K562 (cell line): Measurements from ENCODE around the gene TRMT112. TPM values are rescaled to one million over a fixed set of nuclear protein-coding genes. Genes with fewer than 3 reads are reported as not detected.

Source experiments
- PHTF2 ChIP-seq: fragments of 250-450 bp; sonication (Bioruptor Pico); IDR thresholded peaks from 2 replicates; pipeline ENCODE4 v1.5.0; 2021; ENCODE audit warnings: mild to moderate bottlenecking
- PREB ChIP-seq: sonication (generic); formaldehyde crosslinking; IDR thresholded peaks from 2 replicates; pipeline ENCODE4 v1.8.1; 2023; ENCODE audit warnings: mild to moderate bottlenecking, missing genetic modification reagents
- RFX1 ChIP-seq: fragments of 450-650 bp; IDR thresholded peaks from 2 replicates; pipeline ENCODE4 v1.6.1; 2016; ENCODE audit warnings: mild to moderate bottlenecking, moderate library complexity
- SREBF2 ChIP-seq: sonication (generic); formaldehyde crosslinking; IDR thresholded peaks from 2 replicates; pipeline ENCODE4 v1.4.0; 2020; ENCODE audit warnings: mild to moderate bottlenecking, missing genetic modification reagents
- TARDBP ChIP-seq: fragments of 450-650 bp; IDR thresholded peaks from 2 replicates; pipeline ENCODE4 v1.6.1; 2016
- ZNF780A ChIP-seq: fragments of 250-450 bp; sonication (Bioruptor Pico); IDR thresholded peaks from 2 replicates; pipeline ENCODE4 v1.5.0; 2021; ENCODE audit warnings: mild to moderate bottlenecking
- polyA plus RNA-seq, 8 experiments: library from polyadenylated mRNA; depleted of rRNA in 4 of 8; stranded (reverse) in 5 of 8; unstranded in 3 of 8; fragments of >200 nt; fragmentation: Nextera tagmentation in 2 of 8; fragmentation: Illumina TruSeq in 1 of 8; extraction: Ambion mirVana in 2 of 8; extraction: Trizol in 1 of 8; gene quantifications; 2 replicates each; pipeline versions ENCODE4 v1.2.1 to v1.2.3, GENCODE V29; 2011 to 2014; ENCODE audit warnings: inconsistent platforms in 1 of 8, missing spikeins in 1 of 8
- total RNA-seq, 7 experiments: library from RNA; depleted of rRNA in 6 of 7; stranded (reverse); fragments of >200 nt in 6 of 7; fragmentation: Illumina TruSeq in 2 of 7; extraction: Trizol in 2 of 7; gene quantifications; 2 replicates each; pipeline versions ENCODE4 v1.2.1 to v1.2.3, GENCODE V29; 2011 to 2021; ENCODE audit warnings: low replicate concordance in 1 of 7
- TF ChIP-seq, protein P1 (sequence below): fragments of 450-650 bp; IDR thresholded peaks from 2 replicates; pipeline ENCODE4 v1.6.1; 2016; ENCODE audit warnings: mild to moderate bottlenecking

The TRMT112 gene
- total and polyA plus RNA-seq, 9 of the 15 experiments (the other 6 are each of a cell fraction or from before 2014, with no cell fraction given), result 162 to 444 (median 300) TPM

DNA sequence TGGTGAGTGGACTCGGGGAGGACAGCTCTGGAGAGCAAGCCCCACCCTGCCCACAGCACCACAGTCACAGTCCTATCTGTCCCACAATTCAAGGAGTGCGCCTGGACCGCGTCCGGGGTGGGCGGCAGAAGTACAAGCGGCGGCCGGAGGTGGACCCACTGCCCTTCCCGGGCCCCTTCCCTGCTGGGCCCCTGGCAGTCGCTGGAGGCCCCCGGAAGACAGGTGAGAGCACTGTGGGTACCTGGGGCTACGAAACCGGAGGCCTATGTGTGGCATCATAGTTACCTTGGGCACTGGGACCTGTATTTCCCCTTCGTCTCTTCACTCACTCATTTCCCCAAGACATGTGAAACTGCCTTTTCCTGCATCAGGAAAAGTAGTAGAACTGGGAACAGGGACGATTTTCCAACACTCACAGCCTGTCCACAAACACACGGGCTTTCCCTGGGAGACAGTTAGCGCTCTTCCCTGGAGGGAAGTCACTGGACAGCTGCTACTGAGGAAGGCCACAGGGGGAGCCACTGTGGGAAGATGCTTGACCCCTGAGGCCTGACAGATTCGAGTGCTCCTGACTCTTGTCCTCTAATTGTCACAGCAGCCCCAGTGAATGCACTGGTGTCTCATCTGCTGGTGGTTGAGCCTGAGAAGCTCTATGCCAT lies 3.1 kb downstream of the TRMT112 start (continued):
- TF ChIP-seq, protein P1, sequence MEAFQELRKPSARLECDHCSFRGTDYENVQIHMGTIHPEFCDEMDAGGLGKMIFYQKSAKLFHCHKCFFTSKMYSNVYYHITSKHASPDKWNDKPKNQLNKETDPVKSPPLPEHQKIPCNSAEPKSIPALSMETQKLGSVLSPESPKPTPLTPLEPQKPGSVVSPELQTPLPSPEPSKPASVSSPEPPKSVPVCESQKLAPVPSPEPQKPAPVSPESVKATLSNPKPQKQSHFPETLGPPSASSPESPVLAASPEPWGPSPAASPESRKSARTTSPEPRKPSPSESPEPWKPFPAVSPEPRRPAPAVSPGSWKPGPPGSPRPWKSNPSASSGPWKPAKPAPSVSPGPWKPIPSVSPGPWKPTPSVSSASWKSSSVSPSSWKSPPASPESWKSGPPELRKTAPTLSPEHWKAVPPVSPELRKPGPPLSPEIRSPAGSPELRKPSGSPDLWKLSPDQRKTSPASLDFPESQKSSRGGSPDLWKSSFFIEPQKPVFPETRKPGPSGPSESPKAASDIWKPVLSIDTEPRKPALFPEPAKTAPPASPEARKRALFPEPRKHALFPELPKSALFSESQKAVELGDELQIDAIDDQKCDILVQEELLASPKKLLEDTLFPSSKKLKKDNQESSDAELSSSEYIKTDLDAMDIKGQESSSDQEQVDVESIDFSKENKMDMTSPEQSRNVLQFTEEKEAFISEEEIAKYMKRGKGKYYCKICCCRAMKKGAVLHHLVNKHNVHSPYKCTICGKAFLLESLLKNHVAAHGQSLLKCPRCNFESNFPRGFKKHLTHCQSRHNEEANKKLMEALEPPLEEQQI, result no peak
- TF ChIP-seq SREBF2 (CRISPR knock-in tag) (no peak), ZNF780A (CRISPR knock-in tag) (no peak), RFX1 (no peak), PREB (CRISPR knock-in tag) (no peak), TARDBP (no peak), PHTF2 (CRISPR knock-in tag) (no peak)
